NAMALWA (cell line): ENCODE measurements around the gene IL27RA.

ENCODE experiments used
- DNase-seq: peaks from one replicate; pipeline ENCODE4 v3.0.0-alpha.2; 2015; ENCODE audit warnings: low spot score

IL27RA gene

DNA sequence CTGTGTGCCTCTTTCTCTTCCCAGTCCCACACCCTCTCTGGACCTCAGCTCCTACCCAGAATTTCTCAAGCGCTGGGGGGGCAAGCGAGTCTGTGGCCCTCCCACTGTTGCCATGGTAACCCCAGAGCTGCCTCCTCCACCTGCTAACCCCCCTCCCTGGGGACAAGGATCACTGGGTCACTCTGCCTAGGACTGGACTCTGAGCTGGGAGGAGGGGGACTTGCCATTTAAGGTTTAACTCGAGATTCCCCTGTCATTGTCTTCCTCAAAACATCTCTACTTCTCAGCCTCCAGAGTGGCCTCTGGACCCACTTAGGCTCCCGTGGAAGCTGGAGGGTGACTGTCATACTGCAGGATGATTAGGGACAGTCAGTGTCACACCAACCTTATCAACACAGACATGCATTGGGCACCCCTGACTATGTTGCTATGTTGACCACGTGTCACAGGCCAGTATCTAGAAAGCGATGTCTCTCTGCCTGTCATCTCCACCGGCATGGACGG lies 28.1 kb downstream of the IL27RA start:
- no peak for DNase-seq

DNA sequence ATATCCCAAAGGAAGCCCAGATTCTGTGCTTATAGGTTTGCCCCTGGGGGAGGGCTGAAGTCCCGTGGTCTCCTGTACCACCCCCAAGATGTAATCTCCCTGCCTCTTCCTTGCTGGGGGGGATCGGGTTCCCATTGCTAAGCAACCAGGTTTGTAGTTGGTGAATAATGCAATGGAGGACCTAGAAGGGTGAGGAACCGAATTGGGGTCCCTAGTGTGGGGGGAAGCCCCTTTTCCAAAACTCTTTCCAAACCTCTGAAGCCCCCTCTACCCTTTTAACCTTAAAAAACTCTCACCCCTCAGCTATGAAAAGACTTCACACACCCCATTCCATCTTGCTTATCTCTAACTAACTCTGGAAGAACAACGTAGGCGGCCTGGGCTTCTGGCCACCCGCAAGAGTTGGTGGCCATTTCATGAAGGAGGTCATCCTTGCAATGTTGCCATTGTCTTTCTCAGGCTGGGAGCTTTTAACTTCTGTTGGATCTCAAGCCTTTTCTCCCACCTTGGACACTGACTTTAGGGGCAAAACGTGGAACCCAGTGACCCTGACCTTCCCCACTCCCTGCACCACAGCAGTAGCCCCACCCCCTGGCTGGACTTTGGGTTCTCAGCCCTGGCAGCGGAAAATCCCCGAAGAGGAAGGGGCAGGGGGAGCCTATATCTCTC lies 29.7 kb downstream of the IL27RA start:
- DNase-seq = no peak

DNA sequence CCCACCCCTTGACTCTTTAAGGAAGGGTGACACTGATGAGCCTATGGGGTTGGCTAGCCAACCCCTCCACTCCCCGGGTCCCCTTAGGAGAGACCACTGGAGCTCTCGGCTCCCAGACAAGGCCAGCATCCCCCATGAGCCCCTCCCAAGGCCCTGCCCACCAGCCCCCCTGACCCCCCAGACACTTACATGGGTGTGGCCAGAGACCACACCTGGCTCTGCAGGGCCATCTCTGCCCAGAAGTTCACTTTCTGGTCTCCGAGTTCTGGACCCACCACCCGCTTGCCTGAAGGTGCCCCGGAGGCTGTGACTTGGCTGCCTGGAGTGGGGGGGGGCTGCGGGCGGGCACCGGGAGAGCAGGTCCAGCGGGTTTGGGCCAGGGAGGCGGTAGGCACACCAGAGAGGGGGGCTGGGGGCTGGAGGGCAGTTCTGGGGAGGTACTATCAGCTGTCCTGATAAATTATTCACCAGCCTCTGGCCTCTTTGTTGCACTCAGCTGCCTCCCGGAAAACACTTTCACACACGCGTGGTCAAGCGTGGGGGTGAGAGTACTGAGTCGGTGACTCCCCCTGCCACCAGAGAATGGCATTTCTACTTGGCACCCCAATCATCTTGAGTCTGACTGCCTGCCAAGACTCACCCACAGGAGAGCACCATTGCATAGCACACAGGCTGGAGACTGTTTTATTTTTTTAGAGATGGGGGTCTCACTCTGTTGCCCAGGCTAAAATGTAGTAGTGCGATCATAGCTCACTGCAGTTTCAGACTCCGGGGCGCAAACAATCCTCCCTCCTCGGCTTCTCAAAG lies 30.4 kb downstream of the IL27RA start, which contains the start of gene PALM3:
TSS of gene PALM3 (minus strand) at position 326 of the 807 bp plus-strand sequence. CDS start at position 230, 96 bp downstream.
- DNase-seq = no peak

- no peak for DNase-seq
These were observed 30.9 kb downstream of the IL27RA start for GRCh38 chr19:14062558-14062855.

- DNase-seq = no peak
These were observed 31.5 kb downstream of the IL27RA start for GRCh38 chr19:14063105-14063504.

GRCh38 chr19:14066134-14066533 lies 34.6 kb downstream of the IL27RA start:
- DNase-seq = no peak

DNA sequence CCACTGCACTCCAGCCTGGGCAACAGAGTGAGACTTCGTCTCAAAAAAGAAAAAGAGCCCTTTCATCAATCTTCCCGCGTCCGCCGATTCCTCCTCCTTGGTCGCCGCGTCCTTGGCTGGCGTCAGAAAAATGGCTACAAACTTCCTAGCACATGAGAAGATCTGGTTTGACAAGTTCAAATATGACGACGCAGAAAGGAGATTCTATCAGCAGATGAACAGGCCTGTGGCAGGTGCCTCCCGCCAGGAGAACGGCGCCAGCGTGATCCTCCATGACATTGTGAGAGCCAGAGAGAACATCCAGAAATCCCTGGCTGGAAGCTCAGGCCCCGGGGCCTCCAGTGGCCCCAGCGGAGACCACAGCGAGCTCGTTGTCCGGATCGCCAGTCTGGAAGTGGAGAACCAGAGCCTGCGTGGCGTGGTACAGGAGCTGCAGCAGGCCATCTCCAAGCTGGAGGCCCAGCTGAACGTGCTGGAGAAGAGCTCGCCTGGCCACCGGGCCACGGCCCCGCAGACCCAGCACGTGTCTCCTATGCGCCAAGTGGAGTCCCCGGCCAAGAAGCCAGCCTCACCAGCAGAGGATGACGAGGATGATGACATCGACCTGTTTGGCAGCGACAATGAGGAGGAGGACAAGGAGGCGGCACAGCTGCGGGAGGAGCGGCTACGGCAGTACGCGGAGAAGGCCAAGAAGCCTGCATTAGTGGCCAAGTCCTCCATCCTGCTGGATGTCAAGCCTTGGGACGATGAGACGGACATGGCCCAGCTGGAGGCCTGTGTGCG lies 38.9 kb downstream of the IL27RA start:
- DNase-seq = no peak

GRCh38 chr19:14072535-14073260 lies 41.1 kb downstream of the IL27RA start, which contains the start of gene MISP3:
Gene MISP3, plus strand, starts transcription at chr19:14072786. Its CDS starts 524 bp downstream, at chr19:14073310.
- DNase-seq = peak; percentile 55

DNA sequence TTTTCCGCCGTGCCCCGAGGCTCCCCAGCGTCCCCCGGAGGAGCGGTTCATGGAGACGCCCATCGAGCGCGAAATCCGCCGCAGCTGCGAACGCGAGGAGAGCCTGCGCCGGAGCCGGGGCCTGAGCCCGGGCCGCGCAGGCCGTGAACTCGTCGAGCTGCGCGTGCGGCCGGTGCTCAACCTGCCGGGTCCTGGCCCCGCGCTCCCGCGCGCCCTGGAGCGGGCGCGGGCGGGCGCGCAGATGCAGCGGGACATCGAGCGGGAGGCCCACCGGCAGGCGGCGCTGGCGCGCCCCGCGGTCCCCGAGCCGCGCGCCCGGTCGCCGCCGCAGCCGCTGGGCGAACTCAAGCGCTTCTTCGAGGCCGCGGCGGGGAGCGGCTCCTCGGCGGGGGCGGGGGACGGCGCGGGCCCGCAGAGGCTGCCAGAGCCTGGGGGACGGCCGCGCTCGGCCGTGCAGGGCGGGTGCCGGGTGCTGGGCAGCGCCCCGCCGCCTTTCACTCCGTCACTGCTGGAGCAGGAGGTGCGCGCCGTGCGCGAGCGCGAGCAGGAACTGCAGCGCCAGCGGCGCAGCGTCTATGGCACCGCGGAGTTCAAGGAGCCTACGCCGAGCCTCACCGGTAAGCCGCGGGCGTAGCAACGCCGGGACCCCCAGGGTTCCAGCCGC lies 41.8 kb downstream of the IL27RA start:
- peak; percentile 76 for DNase-seq

DNA sequence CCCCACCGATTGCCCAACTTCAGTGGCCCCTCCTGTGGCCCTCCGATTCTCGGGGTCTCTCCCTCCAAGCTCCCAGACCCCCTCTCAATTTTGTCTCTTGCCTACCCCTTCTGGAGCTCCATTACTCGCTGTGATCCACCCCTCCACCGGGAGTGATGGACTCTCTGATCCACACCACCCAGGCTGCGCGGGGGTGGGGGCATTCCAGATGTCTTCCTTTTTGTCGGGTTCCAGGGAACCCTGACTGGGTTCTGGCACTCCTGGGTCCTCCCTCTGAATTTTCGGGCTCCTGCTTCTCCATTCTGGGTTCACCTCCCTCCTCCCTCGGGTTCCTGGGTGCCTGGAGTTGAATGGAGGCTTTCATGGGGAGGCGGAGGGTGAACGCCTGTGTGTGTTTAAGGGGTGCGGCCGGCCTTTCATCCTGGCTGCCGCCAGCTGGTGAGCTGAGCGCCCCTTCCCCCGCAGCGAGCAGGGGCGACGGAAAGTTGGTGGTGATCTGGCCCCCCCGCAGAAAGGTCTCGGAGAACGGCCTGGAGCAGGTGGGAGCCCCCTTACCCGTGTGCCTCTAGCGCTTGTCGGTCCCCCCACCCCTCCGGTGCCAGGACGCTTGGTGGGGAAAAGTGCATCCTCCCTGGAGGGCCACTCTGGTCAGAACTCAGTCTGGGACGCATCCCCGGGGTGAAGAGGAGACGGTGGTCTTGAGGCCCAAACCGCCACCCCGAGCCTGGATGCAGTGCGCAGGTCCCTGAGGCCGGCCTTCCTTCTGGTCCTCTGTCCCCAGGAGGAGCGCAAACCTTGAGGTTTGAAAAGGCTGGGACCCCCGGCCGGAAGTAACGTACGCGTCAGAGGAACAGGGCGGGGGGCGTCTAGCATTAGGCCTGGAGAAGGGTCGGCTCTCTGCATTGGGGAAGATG lies 42.6 kb downstream of the IL27RA start:
- no peak for DNase-seq

DNA sequence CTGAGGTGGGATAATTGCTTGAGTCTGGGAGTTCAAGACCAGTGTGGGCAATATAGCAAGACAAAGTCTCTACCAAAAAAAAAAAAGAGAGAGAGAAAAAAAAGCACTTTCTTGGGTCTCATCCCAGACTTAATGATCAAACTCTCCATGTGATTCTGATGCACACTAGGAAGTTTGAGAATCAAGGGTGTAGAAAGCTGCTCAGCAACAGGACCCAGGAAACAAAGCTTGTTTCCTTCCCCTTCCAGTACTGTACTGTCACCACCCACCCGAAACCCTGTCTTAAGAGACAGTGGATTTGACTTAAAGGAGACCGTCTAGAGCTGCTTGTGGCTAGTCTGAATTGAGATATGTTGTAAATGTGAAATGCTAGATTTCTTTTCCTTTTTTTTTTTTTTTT lies 46.8 kb downstream of the IL27RA start:
- DNase-seq = no peak

GRCh38 chr19:14080887-14081796 lies 49.6 kb downstream of the IL27RA start:
- DNase-seq = peak; percentile 100

DNA sequence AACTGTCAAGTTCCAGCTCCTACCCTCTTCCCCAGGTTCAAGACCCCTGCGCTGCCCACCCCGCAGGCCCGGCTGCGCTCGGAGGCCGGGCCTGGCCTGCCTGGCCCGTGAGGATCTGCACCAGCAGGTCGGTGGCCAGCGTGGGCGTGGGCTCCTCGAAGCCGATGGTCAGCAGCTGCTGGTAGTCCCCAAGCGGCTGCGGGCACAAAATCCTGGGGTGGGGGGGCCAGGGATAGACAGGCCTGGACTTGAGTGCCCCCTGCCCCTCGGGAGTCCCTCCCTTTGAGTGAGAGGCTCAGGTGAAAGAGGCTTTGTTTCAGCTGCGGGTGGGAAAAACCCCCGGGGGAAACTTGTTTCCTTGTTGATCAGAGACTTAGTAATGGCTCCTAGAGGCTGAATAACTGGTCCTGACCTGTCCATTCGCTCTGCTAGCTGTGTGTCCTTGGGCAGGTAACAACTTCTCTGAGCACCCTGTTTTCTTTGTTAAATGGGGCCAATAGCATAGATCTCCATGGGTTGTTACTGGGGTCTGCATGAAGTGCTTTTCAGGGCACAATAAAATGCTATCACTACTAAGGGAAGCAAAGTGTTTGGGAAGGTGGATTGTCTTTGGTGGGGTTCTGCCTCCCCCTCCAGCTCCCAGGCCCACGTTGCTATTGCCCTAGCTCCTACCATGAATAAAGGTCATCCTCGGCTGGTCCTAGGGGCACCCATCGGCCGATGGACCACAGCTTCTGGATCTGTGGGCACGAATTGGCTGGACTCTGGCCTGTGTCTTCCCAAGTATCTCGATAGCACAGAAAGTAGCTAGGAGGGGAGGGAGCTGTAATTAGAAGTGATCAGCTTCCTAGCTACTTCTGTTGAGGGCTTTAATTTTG lies 50.5 kb downstream of the IL27RA start:
- no peak for DNase-seq

DNA sequence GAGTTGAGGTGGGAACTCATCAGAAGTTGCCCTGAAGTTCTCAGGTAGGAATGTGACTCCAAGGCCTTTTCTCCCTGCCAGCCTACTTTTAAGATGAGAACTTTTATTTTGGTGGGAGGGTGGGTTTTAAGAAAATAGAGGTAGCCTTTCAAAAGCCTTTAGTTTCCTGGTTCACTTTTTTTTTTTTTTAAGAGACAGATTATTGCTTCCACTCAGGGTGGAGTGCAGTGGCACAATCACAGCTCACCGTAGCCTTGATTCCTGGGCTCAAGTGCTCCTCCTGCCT lies 51.1 kb downstream of the IL27RA start:
- no peak for DNase-seq

DNA sequence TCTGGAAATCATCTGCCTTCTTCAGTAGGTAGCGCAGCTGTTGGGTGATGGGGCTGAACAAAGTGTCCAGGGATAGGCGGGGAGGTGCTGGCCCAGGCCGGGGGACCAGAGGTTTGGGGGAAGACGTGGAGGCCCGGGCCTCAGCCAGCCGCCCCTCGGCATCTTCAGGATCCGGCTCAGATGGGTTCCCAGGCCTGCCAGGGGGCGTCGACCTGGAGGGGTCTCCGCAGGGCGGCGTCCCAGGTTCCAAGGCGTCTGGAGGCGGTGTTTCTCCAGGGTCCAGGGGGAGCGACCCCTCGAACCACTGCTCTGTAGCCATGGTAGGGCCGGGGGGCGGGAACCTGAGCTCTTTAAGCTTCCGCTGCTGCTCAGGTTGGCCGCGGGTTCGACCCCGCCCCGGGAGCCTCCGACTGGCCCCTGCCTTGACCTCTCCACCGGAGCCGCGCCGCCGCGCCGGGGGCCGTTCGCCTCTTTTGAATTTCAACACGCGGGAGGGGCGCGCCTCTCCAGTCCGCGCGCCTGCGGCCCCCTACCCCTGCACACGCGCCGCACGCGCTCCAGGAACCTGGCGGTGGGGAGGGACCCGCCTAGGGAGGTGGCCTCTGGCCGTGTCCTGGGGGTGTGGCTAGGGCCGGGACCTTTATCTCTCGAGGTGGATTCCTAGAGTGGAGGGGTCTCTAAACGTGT lies 53.9 kb downstream of the IL27RA start, which contains the start of gene C19orf67:
TSS of gene C19orf67 (minus strand) at position 475 of the 687 bp plus-strand sequence. CDS start at position 319, 156 bp downstream.
- no peak for DNase-seq

DNA sequence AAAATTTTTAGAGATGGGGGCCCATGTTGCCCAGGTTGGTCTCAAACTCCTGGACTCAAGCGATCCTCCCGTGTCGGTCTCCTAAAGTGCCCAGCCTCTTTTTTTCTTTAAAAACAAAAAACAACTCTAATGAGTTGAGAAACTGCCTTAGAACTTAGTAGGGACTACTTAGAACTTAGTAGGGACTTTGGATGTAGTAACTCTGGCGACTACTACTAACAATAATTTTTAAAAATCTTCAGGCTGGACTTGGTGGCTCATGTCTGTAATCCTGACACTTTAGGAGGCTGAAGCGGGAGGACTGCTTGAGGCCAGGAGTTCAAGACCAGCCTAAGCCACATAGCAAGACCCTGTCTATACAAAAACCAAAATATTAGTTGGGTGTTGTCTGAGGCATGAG lies 54.5 kb downstream of the IL27RA start:
- no peak for DNase-seq

- no peak for DNase-seq
These were observed 57.3 kb downstream of the IL27RA start for GRCh38 chr19:14088634-14089411.
